Ishikawa (cell line): Measurements from ENCODE around the gene CSTPP1.

Source experiments
- EP300 ChIP-seq: IDR thresholded peaks from 2 replicates; pipeline ENCODE4 v1.6.1; 2012; ENCODE audit warnings: borderline replicate concordance
- YY1 ChIP-seq: IDR thresholded peaks from 2 replicates; pipeline ENCODE4 v1.6.1; 2012; ENCODE audit warnings: low read depth
- TF ChIP-seq, protein P1 (sequence below): IDR thresholded peaks from 2 replicates; pipeline ENCODE4 v1.6.1; 2012
- TF ChIP-seq, protein P2 (sequence below): IDR thresholded peaks from 2 replicates; pipeline ENCODE4 v1.6.1; 2012; ENCODE audit warnings: low read depth, mild to moderate bottlenecking

DNA sequence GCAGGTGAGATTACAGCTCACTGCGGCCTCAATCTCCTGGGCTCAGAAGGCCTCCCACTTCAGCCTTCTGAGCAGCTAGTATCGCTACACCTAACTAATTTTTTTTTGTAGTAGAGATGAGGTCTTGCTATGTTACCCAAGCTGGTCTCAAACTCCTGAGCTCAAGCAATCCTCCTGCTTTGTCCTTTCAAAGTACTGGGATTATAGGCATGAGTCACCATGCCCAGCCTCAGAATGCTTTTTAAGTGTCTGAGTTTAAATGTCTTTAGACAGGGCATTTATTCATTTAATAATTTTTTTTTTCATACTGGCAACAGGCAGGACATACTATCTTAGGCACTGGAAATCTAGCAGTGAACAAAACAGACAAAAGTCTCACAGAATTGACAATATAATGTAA is 45.9 kb upstream of the CSTPP1 start:
- TF ChIP-seq, protein P1, sequence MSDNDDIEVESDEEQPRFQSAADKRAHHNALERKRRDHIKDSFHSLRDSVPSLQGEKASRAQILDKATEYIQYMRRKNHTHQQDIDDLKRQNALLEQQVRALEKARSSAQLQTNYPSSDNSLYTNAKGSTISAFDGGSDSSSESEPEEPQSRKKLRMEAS, result no peak
- no peak for TF ChIP-seq EP300
- TF ChIP-seq, protein P2, sequence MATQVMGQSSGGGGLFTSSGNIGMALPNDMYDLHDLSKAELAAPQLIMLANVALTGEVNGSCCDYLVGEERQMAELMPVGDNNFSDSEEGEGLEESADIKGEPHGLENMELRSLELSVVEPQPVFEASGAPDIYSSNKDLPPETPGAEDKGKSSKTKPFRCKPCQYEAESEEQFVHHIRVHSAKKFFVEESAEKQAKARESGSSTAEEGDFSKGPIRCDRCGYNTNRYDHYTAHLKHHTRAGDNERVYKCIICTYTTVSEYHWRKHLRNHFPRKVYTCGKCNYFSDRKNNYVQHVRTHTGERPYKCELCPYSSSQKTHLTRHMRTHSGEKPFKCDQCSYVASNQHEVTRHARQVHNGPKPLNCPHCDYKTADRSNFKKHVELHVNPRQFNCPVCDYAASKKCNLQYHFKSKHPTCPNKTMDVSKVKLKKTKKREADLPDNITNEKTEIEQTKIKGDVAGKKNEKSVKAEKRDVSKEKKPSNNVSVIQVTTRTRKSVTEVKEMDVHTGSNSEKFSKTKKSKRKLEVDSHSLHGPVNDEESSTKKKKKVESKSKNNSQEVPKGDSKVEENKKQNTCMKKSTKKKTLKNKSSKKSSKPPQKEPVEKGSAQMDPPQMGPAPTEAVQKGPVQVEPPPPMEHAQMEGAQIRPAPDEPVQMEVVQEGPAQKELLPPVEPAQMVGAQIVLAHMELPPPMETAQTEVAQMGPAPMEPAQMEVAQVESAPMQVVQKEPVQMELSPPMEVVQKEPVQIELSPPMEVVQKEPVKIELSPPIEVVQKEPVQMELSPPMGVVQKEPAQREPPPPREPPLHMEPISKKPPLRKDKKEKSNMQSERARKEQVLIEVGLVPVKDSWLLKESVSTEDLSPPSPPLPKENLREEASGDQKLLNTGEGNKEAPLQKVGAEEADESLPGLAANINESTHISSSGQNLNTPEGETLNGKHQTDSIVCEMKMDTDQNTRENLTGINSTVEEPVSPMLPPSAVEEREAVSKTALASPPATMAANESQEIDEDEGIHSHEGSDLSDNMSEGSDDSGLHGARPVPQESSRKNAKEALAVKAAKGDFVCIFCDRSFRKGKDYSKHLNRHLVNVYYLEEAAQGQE, result no peak
- no peak for TF ChIP-seq YY1
